K562 (cell line): ENCODE data around the gene SHTN1. TPM values are rescaled to one million over a fixed set of nuclear protein-coding genes. Genes with fewer than 3 reads are reported as not detected.

Source experiments
- FOXP4 ChIP-seq: sonication (generic); formaldehyde crosslinking; IDR thresholded peaks from 2 replicates; pipeline ENCODE4 v1.8.0; 2022; ENCODE audit warnings: mild to moderate bottlenecking, missing genetic modification reagents, borderline replicate concordance
- HMG20A ChIP-seq: fragments of 450-650 bp; formaldehyde crosslinking; conservative IDR thresholded peaks from 2 replicates; pipeline ENCODE4 v1.4.0; 2020; ENCODE audit warnings: mild to moderate bottlenecking, mixed read lengths
- RERE ChIP-seq: sonication (generic); formaldehyde crosslinking; IDR thresholded peaks from 2 replicates; pipeline ENCODE4 v1.8.0; 2023; ENCODE audit warnings: missing genetic modification reagents, mild to moderate bottlenecking, borderline replicate concordance
- ZKSCAN1 ChIP-seq: fragments of 150-350 bp; IDR thresholded peaks from 2 replicates; pipeline ENCODE4 v1.6.1; 2016; ENCODE audit warnings: low read depth, low read length
- ZNF707 ChIP-seq: fragments of 250-450 bp; sonication (Bioruptor Pico); conservative IDR thresholded peaks from 2 replicates; pipeline ENCODE4 v1.8.0; 2022; ENCODE audit warnings: inconsistent platforms, mild to moderate bottlenecking, moderate library complexity
- ZNF76 ChIP-seq: fragments of 250-450 bp; sonication (Bioruptor Pico); IDR thresholded peaks from 2 replicates; pipeline ENCODE4 v1.4.0; 2020; ENCODE audit warnings: mild to moderate bottlenecking, moderate library complexity, borderline replicate concordance
- polyA plus RNA-seq, 8 experiments: library from polyadenylated mRNA; depleted of rRNA in 4 of 8; stranded (reverse) in 5 of 8; unstranded in 3 of 8; fragments of >200 nt; fragmentation: Nextera tagmentation in 2 of 8; fragmentation: Illumina TruSeq in 1 of 8; extraction: Ambion mirVana in 2 of 8; extraction: Trizol in 1 of 8; gene quantifications; 2 replicates each; pipeline versions ENCODE4 v1.2.1 to v1.2.3, GENCODE V29; 2011 to 2014; ENCODE audit warnings: inconsistent platforms in 1 of 8, missing spikeins in 1 of 8
- total RNA-seq, 7 experiments: library from RNA; depleted of rRNA in 6 of 7; stranded (reverse); fragments of >200 nt in 6 of 7; fragmentation: Illumina TruSeq in 2 of 7; extraction: Trizol in 2 of 7; gene quantifications; 2 replicates each; pipeline versions ENCODE4 v1.2.1 to v1.2.3, GENCODE V29; 2011 to 2021; ENCODE audit warnings: low replicate concordance in 1 of 7

Gene SHTN1
- total and polyA plus RNA-seq, 9 of the 15 experiments (the other 6 are each of a cell fraction or from before 2014, with no cell fraction given), result 5.4 to 21.3 (median 13.3) TPM

DNA sequence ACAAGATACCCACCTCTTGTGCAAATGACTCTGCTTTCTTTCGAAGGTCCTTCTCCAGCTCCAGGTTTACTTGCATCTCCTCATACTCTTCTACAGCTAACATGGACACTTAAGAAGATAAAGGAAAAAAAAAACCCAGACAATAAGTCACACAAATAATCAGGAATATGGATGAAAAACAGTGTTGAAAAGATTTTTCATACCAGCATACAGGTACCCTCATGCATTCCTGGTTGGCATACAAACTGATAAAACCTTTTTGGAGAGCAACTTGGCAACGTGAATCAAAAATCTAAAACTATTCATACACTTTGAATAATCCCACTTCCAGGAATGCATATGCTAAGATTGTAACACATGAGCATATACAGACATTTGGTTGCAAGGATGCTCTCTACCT lies 60.1 kb downstream of the SHTN1 start (continued):
- no peak for TF ChIP-seq RERE (CRISPR knock-in tag)
- TF ChIP-seq ZKSCAN1, result no peak
- TF ChIP-seq ZNF76 (CRISPR knock-in tag), result no peak
- no peak for TF ChIP-seq ZNF707
- no peak for TF ChIP-seq FOXP4 (CRISPR knock-in tag)
- TF ChIP-seq HMG20A (CRISPR knock-in tag), result no peak
